ENCODE data around the gene LDLRAD4. TPM values are rescaled to one million over a fixed set of nuclear protein-coding genes. Genes with fewer than 3 reads are reported as not detected.

The LDLRAD4 gene
- polyA plus RNA-seq, 1 of the 3 experiments (the other 2 are of a cell fraction): 0.16 TPM

GRCh38 chr18:13216092-13216582 is 2.4 kb upstream of the LDLRAD4 start:
- 15% methylated on average over 8 of the region's 8 CpGs for WGBS (ENCODE audit: low lambda C conversion rate)
- H3K9ac ChIP-seq: no peak overlapping the region
- no peak overlapping the region for H2AFZ ChIP-seq (ENCODE audit: low read depth)
- no peak overlapping the region for H3K4me2 ChIP-seq
- no peak for TF ChIP-seq RCOR1 (IDR thresholded peaks at IDR 0.05; ENCODE audit: low read length)
- no peak for TF ChIP-seq NFIC (IDR thresholded peaks at IDR 0.05; ENCODE audit: borderline replicate concordance)
- TF ChIP-seq IRF3 (IDR thresholded peaks at IDR 0.05; ENCODE audit: low read depth, low read length): no peak
- TF ChIP-seq TCF12 (IDR thresholded peaks at IDR 0.05): no peak
- TF ChIP-seq RAD21 (IDR thresholded peaks at IDR 0.05; ENCODE audit: low read length): peak; percentile 93
- TF ChIP-seq REST (IDR thresholded peaks at IDR 0.05; ENCODE audit: low read depth, low read length): no peak
- no peak for TF ChIP-seq PBX3 (IDR thresholded peaks at IDR 0.05)
- TF ChIP-seq SIN3A (IDR thresholded peaks at IDR 0.05; ENCODE audit: borderline replicate concordance, low read depth, low read length): no peak
- no peak for TF ChIP-seq FOSL2 (IDR thresholded peaks at IDR 0.05; ENCODE audit: borderline replicate concordance, low read depth)
- 0 out of 2 replicates have a peak, but pooled peaks have one; percentile 31 for TF ChIP-seq RFX5 (IDR thresholded peaks at IDR 0.05; ENCODE audit: low read length)
- no peak for TF ChIP-seq GABPA (IDR thresholded peaks at IDR 0.05; ENCODE audit: low read depth)
- TF ChIP-seq EP300 (IDR thresholded peaks at IDR 0.05; ENCODE audit: borderline replicate concordance in 1 of 2, low read depth in 1 of 2, low read length in 1 of 2): no peak
- peak; percentile 64; the same call in 1 of the 2 replicates for TF ChIP-seq MXI1 (IDR thresholded peaks at IDR 0.05; ENCODE audit: low read depth, low read length)
- TF ChIP-seq CTCF (IDR thresholded peaks at IDR 0.05): peak; percentile 73
- no peak for TF ChIP-seq NRF1 (IDR thresholded peaks at IDR 0.05; ENCODE audit: low read depth, low read length)
- no peak for TF ChIP-seq FOXJ3 (CRISPR knock-in tag; IDR thresholded peaks at IDR 0.05)
- TF ChIP-seq TAF1 (IDR thresholded peaks at IDR 0.05; ENCODE audit: borderline replicate concordance, low read depth, low read length): no peak
- no peak for TF ChIP-seq EZH2phosphoT487 (IDR thresholded peaks at IDR 0.05; ENCODE audit: borderline replicate concordance, low read depth)
- no peak for TF ChIP-seq MAX (IDR thresholded peaks at IDR 0.05; ENCODE audit: low read depth)
- peak; percentile 84 for TF ChIP-seq SMC3 (IDR thresholded peaks at IDR 0.05; ENCODE audit: low read depth, low read length)
- H3K27ac ChIP-seq (ENCODE audit: low read depth in 2 of 2, low read length in 1 of 2): peak overlapping the region in 1 of 2 experiments; percentile 25; a peak in 2 of 4 replicates
- H3K9me2 ChIP-seq: no peaks in the 10 kb centered on the region
- peaks cover 0 to 20% of the 10 kb centered on the region in 2 experiments; a peak in 2 of 4 replicates for H3K4me1 ChIP-seq (ENCODE audit: control insufficient read depth in 1 of 2, insufficient read depth in 2 of 2, low read depth in 1 of 2, low read length in 1 of 2)
- no peaks in the 10 kb centered on the region for H4K20me1 ChIP-seq (ENCODE audit: insufficient read depth)
- H3K9me3 ChIP-seq: no peaks in the 10 kb centered on the region
- POLR2A ChIA-PET: interaction anchor here (0.7 to 0.9 kb wide), 3 partner anchors 11 to 308 kb away, joined by 3 read pairs; no protein-coding TSS in a partner anchor
- H3K27me3 ChIP-seq (ENCODE audit: insufficient read depth): peaks cover 23% of the 10 kb centered on the region; the same call in 1 of the 2 replicates
- DNase-seq: peak; percentile 81
- H3K79me2 ChIP-seq (ENCODE audit: insufficient read depth): no peaks in the 10 kb centered on the region
- H3K4me3 ChIP-seq (ENCODE audit: low read depth in 2 of 2, low read length in 1 of 2): no peak overlapping the region
- H3F3A ChIP-seq (replicated peaks; ENCODE audit: insufficient read depth): peaks cover 8% of the 10 kb centered on the region
- no peaks in the 10 kb centered on the region for H3K36me3 ChIP-seq (replicated peaks in 1 of 2; ENCODE audit: control insufficient read depth in 1 of 2, insufficient read depth in 2 of 2, low read length in 1 of 2)
- CTCF ChIA-PET: interaction anchor here (0.6 to 5.5 kb wide), 47 partner anchors 8 to 511 kb away, joined by 3 to 85 read pairs (median 4); no protein-coding TSS in a partner anchor

Measured in SK-N-SH (cell line).